ENCODE results near the gene RABL3. TPM values are rescaled to one million over a fixed set of nuclear protein-coding genes. Genes with fewer than 3 reads are reported as not detected.

Gene RABL3
- polyA plus RNA-seq, 1 of the 3 experiments (the other 2 are of a cell fraction) = 2.2 TPM

GRCh38 chr3:120752230-120752629 is 9.9 kb upstream of the RABL3 start:
- 92% methylated on average over 1 of the region's 1 CpG for WGBS (ENCODE audit: low lambda C conversion rate)
- POLR2A ChIA-PET = no interaction called here
- CTCF ChIA-PET = no interaction called here

DNA sequence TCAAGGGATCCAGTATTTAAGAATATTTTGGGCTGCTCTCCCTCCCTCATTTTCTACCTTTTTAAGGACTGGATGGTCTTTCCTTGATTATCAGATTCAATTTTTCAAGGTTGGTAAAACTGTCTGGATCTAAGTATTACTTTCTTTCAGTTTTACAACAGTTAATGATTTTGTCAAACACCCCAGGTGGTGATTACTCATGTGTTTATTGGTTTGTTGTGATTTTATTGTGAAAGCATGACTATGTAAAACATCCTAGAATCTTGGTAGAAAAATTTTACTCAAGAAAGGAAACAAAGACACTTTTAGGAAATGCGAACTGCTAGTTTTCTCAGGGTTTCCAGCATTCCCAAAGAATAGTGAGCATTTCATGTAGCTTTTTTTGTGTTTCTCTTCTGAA is 7.5 kb upstream of the RABL3 start:
- Histone ChIP-seq H3K36me3 (replicated peaks in 1 of 2; ENCODE audit: control insufficient read depth in 1 of 2, insufficient read depth in 2 of 2, low read length in 1 of 2) (peaks cover 26 to 30% of the 10 kb centered on the region in 2 experiments), H3K4me3 (ENCODE audit: low read depth in 2 of 2, low read length in 1 of 2) (no peak overlapping the region), H3K27ac (ENCODE audit: low read depth in 2 of 2, low read length in 1 of 2) (no peak overlapping the region), H2AFZ (ENCODE audit: low read depth) (no peak overlapping the region), H3K9me2 (no peaks in the 10 kb centered on the region; the same call in 1 of the 2 replicates), H3K79me2 (ENCODE audit: insufficient read depth) (peaks cover 95% of the 10 kb centered on the region), H3K9me3 (no peaks in the 10 kb centered on the region), H4K20me1 (ENCODE audit: insufficient read depth) (no peaks in the 10 kb centered on the region), H3K27me3 (ENCODE audit: insufficient read depth) (no peaks in the 10 kb centered on the region), H3K4me2 (no peak overlapping the region), H3F3A (replicated peaks; ENCODE audit: insufficient read depth) (no peaks in the 10 kb centered on the region), H3K9ac (no peak overlapping the region), H3K4me1 (ENCODE audit: control insufficient read depth in 1 of 2, insufficient read depth in 2 of 2, low read depth in 1 of 2, low read length in 1 of 2) (peaks cover 0 to 9% of the 10 kb centered on the region in 2 experiments; a peak in 1 of 4 replicates)
- no peak for DNase-seq
- no peak for TF ChIP-seq RAD21 (IDR thresholded peaks at IDR 0.05; ENCODE audit: low read length)
- TF ChIP-seq TAF1 (IDR thresholded peaks at IDR 0.05; ENCODE audit: borderline replicate concordance, low read depth, low read length) = no peak
- TF ChIP-seq RFX5 (IDR thresholded peaks at IDR 0.05; ENCODE audit: low read length) = no peak
- no peak for TF ChIP-seq TEAD4 (IDR thresholded peaks at IDR 0.05; ENCODE audit: borderline replicate concordance, insufficient read depth)
- TF ChIP-seq NRF1 (IDR thresholded peaks at IDR 0.05; ENCODE audit: low read depth, low read length) = no peak
- TF ChIP-seq USF1 (IDR thresholded peaks at IDR 0.05; ENCODE audit: borderline replicate concordance, low read depth) = no peak
- no peak for TF ChIP-seq MXI1 (IDR thresholded peaks at IDR 0.05; ENCODE audit: low read depth, low read length)
- TF ChIP-seq FOXJ3 (CRISPR knock-in tag; IDR thresholded peaks at IDR 0.05) = no peak
- TF ChIP-seq, protein P1, sequence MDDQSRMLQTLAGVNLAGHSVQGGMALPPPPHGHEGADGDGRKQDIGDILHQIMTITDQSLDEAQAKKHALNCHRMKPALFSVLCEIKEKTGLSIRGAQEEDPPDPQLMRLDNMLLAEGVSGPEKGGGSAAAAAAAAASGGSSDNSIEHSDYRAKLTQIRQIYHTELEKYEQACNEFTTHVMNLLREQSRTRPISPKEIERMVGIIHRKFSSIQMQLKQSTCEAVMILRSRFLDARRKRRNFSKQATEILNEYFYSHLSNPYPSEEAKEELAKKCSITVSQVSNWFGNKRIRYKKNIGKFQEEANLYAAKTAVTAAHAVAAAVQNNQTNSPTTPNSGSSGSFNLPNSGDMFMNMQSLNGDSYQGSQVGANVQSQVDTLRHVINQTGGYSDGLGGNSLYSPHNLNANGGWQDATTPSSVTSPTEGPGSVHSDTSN (IDR thresholded peaks at IDR 0.05) = no peak
- TF ChIP-seq EP300 (IDR thresholded peaks at IDR 0.05; ENCODE audit: borderline replicate concordance in 1 of 2, low read depth in 1 of 2, low read length in 1 of 2) = no peak
- TF ChIP-seq, protein P2, sequence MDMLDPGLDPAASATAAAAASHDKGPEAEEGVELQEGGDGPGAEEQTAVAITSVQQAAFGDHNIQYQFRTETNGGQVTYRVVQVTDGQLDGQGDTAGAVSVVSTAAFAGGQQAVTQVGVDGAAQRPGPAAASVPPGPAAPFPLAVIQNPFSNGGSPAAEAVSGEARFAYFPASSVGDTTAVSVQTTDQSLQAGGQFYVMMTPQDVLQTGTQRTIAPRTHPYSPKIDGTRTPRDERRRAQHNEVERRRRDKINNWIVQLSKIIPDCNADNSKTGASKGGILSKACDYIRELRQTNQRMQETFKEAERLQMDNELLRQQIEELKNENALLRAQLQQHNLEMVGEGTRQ (IDR thresholded peaks at IDR 0.05; ENCODE audit: borderline replicate concordance, low read depth, low read length) = no peak
- TF ChIP-seq, protein P3, sequence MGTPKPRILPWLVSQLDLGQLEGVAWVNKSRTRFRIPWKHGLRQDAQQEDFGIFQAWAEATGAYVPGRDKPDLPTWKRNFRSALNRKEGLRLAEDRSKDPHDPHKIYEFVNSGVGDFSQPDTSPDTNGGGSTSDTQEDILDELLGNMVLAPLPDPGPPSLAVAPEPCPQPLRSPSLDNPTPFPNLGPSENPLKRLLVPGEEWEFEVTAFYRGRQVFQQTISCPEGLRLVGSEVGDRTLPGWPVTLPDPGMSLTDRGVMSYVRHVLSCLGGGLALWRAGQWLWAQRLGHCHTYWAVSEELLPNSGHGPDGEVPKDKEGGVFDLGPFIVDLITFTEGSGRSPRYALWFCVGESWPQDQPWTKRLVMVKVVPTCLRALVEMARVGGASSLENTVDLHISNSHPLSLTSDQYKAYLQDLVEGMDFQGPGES (IDR thresholded peaks at IDR 0.05; ENCODE audit: low read depth, low read length) = no peak
- ChIA-PET CTCF (interaction anchor here (1.3 kb wide), 1 partner anchor 191 kb away, joined by 3 read pairs; no protein-coding TSS in a partner anchor), POLR2A (no interaction called here)
- WGBS (ENCODE audit: low lambda C conversion rate) = 92% methylated on average over 1 of the region's 1 CpG

More at GRCh38 chr3:120752230-120752629, 9.9 kb upstream of the RABL3 start:
- Histone ChIP-seq H3K4me3 (ENCODE audit: low read depth in 2 of 2, low read length in 1 of 2) (no peak overlapping the region), H2AFZ (ENCODE audit: low read depth) (no peak overlapping the region), H4K20me1 (ENCODE audit: insufficient read depth) (no peaks in the 10 kb centered on the region), H3K4me1 (ENCODE audit: control insufficient read depth in 1 of 2, insufficient read depth in 2 of 2, low read depth in 1 of 2, low read length in 1 of 2) (peaks cover 0 to 9% of the 10 kb centered on the region in 2 experiments; a peak in 1 of 4 replicates), H3K9me3 (no peaks in the 10 kb centered on the region), H3K9ac (no peak overlapping the region), H3F3A (replicated peaks; ENCODE audit: insufficient read depth) (no peaks in the 10 kb centered on the region), H3K36me3 (replicated peaks in 1 of 2; ENCODE audit: control insufficient read depth in 1 of 2, insufficient read depth in 2 of 2, low read length in 1 of 2) (peaks cover 31 to 43% of the 10 kb centered on the region in 2 experiments), H3K27me3 (ENCODE audit: insufficient read depth) (no peaks in the 10 kb centered on the region), H3K27ac (ENCODE audit: low read depth in 2 of 2, low read length in 1 of 2) (no peak overlapping the region), H3K9me2 (no peaks in the 10 kb centered on the region; the same call in 1 of the 2 replicates), H3K79me2 (ENCODE audit: insufficient read depth) (peaks cover 93% of the 10 kb centered on the region), H3K4me2 (no peak overlapping the region)
- DNase-seq = no peak
- no peak for TF ChIP-seq USF1 (IDR thresholded peaks at IDR 0.05; ENCODE audit: borderline replicate concordance, low read depth)
- TF ChIP-seq GATA2 (CRISPR knock-in tag; IDR thresholded peaks at IDR 0.05) = no peak
- no peak for TF ChIP-seq RAD21 (IDR thresholded peaks at IDR 0.05; ENCODE audit: low read length)
- TF ChIP-seq RXRA (IDR thresholded peaks at IDR 0.05; ENCODE audit: borderline replicate concordance, low read depth) = no peak
- no peak for TF ChIP-seq SMC3 (IDR thresholded peaks at IDR 0.05; ENCODE audit: low read depth, low read length)
- TF ChIP-seq YY1 (IDR thresholded peaks at IDR 0.05; ENCODE audit: low read depth) = no peak
- TF ChIP-seq TEAD4 (IDR thresholded peaks at IDR 0.05; ENCODE audit: borderline replicate concordance, insufficient read depth) = no peak
- no peak for TF ChIP-seq NRF1 (IDR thresholded peaks at IDR 0.05; ENCODE audit: low read depth, low read length)
- TF ChIP-seq RFX5 (IDR thresholded peaks at IDR 0.05; ENCODE audit: low read length) = no peak
- TF ChIP-seq EP300 (IDR thresholded peaks at IDR 0.05; ENCODE audit: borderline replicate concordance in 1 of 2, low read depth in 1 of 2, low read length in 1 of 2) = no peak
